ENCODE data around the gene MYO5B. TPM values are rescaled to one million over a fixed set of nuclear protein-coding genes. Genes with fewer than 3 reads are reported as not detected.
A peak's percentile ranks its signal among the peaks of the same experiment; 100 is the strongest.

Gene MYO5B
- total RNA-seq, 1 experiment from 2014 or later: 56.7 TPM

GRCh38 chr18:49865401-49865800 is 329.5 kb downstream of the MYO5B start:
- no TSS peak for BruUV-seq (replicated peaks)
- Mint-ChIP-seq H3K36me3 (ENCODE audit: insufficient read depth, unreplicated experiment) (no peaks in the 10 kb centered on the region), H3K4me3 (ENCODE audit: low read depth, unreplicated experiment) (no peak overlapping the region), H3K27ac (ENCODE audit: unreplicated experiment) (no peak overlapping the region), H3K27me3 (ENCODE audit: unreplicated experiment) (no peaks in the 10 kb centered on the region), H3K4me1 (ENCODE audit: low read depth, unreplicated experiment) (peaks cover 2% of the 10 kb centered on the region), H3K9me3 (ENCODE audit: low read depth, unreplicated experiment) (no peaks in the 10 kb centered on the region)
- CTCF ChIA-PET: no interaction called here
- TF ChIP-seq CTCF (IDR thresholded peaks at IDR 0.05; ENCODE audit: unreplicated experiment): no peak
- intact Hi-C loops (cut with micrococcal nuclease; ENCODE audit: unreplicated experiment): no loop called here
- no peak for DNase-seq

GRCh38 chr18:49863769-49864621 is 331.0 kb downstream of the MYO5B start:
- Mint-ChIP-seq H3K27ac (ENCODE audit: unreplicated experiment) (peak overlapping the region; percentile 34), H3K9me3 (ENCODE audit: low read depth, unreplicated experiment) (no peaks in the 10 kb centered on the region), H3K36me3 (ENCODE audit: insufficient read depth, unreplicated experiment) (peaks cover 4% of the 10 kb centered on the region), H3K4me1 (ENCODE audit: low read depth, unreplicated experiment) (peaks cover 16% of the 10 kb centered on the region), H3K27me3 (ENCODE audit: unreplicated experiment) (no peaks in the 10 kb centered on the region), H3K4me3 (ENCODE audit: low read depth, unreplicated experiment) (no peak overlapping the region)
- BruUV-seq (replicated peaks): no TSS peak
- CTCF ChIA-PET: no interaction called here
- intact Hi-C loops (cut with micrococcal nuclease; ENCODE audit: unreplicated experiment): no loop called here
- TF ChIP-seq CTCF (IDR thresholded peaks at IDR 0.05; ENCODE audit: unreplicated experiment): no peak
- no peak for DNase-seq

- H3K27me3 Mint-ChIP-seq (ENCODE audit: unreplicated experiment): no peaks in the 10 kb centered on the region
- intact Hi-C loops (cut with micrococcal nuclease; ENCODE audit: unreplicated experiment): no loop called here
- no peaks in the 10 kb centered on the region for H3K9me3 Mint-ChIP-seq (ENCODE audit: low read depth, unreplicated experiment)
- H3K4me1 Mint-ChIP-seq (ENCODE audit: low read depth, unreplicated experiment): peaks cover 28% of the 10 kb centered on the region
- DNase-seq: no peak
- H3K4me3 Mint-ChIP-seq (ENCODE audit: low read depth, unreplicated experiment): no peak overlapping the region
- no peak overlapping the region for H3K27ac Mint-ChIP-seq (ENCODE audit: unreplicated experiment)
- no peak for TF ChIP-seq CTCF (IDR thresholded peaks at IDR 0.05; ENCODE audit: unreplicated experiment)
- CTCF ChIA-PET: no interaction called here
- peaks cover 12% of the 10 kb centered on the region for H3K36me3 Mint-ChIP-seq (ENCODE audit: insufficient read depth, unreplicated experiment)
- BruUV-seq (replicated peaks): no TSS peak
Measured at GRCh38 chr18:49862656-49863385, 332.1 kb downstream of the MYO5B start.

GRCh38 chr18:49861659-49862058 is 333.3 kb downstream of the MYO5B start:
- CTCF ChIA-PET: interaction anchor here (0.6 to 1.6 kb wide), 4 partner anchors 35 to 302 kb away, joined by 3 to 4 read pairs (median 4); no protein-coding TSS in a partner anchor
- intact Hi-C loops (cut with micrococcal nuclease; ENCODE audit: unreplicated experiment): no loop called here

More at GRCh38 chr18:49861659-49862058, 333.3 kb downstream of the MYO5B start:
- peak; percentile 55 for TF ChIP-seq CTCF (IDR thresholded peaks at IDR 0.05; ENCODE audit: unreplicated experiment)
- no peaks in the 10 kb centered on the region for H3K9me3 Mint-ChIP-seq (ENCODE audit: low read depth, unreplicated experiment)
- no peak overlapping the region for H3K4me3 Mint-ChIP-seq (ENCODE audit: low read depth, unreplicated experiment)
- H3K36me3 Mint-ChIP-seq (ENCODE audit: insufficient read depth, unreplicated experiment): peaks cover 12% of the 10 kb centered on the region
- DNase-seq: no peak
- H3K27ac Mint-ChIP-seq (ENCODE audit: unreplicated experiment): no peak overlapping the region
- BruUV-seq (replicated peaks): no TSS peak
- no peaks in the 10 kb centered on the region for H3K27me3 Mint-ChIP-seq (ENCODE audit: unreplicated experiment)
- H3K4me1 Mint-ChIP-seq (ENCODE audit: low read depth, unreplicated experiment): peaks cover 32% of the 10 kb centered on the region
